GM19324 (cell line): Measurements from ENCODE around the gene RNU4-1.
"Not testable (repeated sequence)": the region's sequence is repeated elsewhere in the genome, so short reads cannot be mapped to it uniquely, and the experiment has no call there.

Source experiments
- ATAC-seq: cut with Tn5 transposase; IDR thresholded peaks from one replicate; pipeline ENCODE4 v1.9.1; 2021; ENCODE audit warnings: mild to moderate bottlenecking, moderate library complexity; ENCODE audit not compliant: unreplicated experiment, low FRiP score

Gene RNU4-1

GRCh38 chr12:120292661-120293531, at the start of gene RNU4-1:
Gene RNU4-1, minus strand, starts transcription at chr12:120293237.
- peak; percentile 35 for ATAC-seq

GRCh38 chr12:120342175-120343038, 49.4 kb upstream of the RNU4-1 start:
- ATAC-seq: no peak

GRCh38 chr12:120339256-120339655, 46.2 kb upstream of the RNU4-1 start:
- no peak for ATAC-seq

GRCh38 chr12:120337730-120338129, 44.7 kb upstream of the RNU4-1 start:
- ATAC-seq: no peak

GRCh38 chr12:120336392-120336791, 43.4 kb upstream of the RNU4-1 start:
- ATAC-seq: not testable (repeated sequence)

- ATAC-seq: not testable (repeated sequence)
Measured at GRCh38 chr12:120335447-120335846, 42.4 kb upstream of the RNU4-1 start.

- ATAC-seq: no peak
Measured at GRCh38 chr12:120332523-120332922, 39.5 kb upstream of the RNU4-1 start.

GRCh38 chr12:120332041-120332440, 39.0 kb upstream of the RNU4-1 start:
- ATAC-seq: no peak

- ATAC-seq: no peak
Measured at GRCh38 chr12:120331390-120331789, 38.4 kb upstream of the RNU4-1 start.

- no peak for ATAC-seq
Measured at GRCh38 chr12:120328228-120328627, 35.2 kb upstream of the RNU4-1 start.

GRCh38 chr12:120327593-120327992, 34.6 kb upstream of the RNU4-1 start, which contains the start of gene PLA2G1B:
Gene PLA2G1B, minus strand, starts transcription at chr12:120327779. Its CDS starts 26 bp downstream, at chr12:120327753.
- no peak for ATAC-seq

GRCh38 chr12:120324841-120325417, 31.9 kb upstream of the RNU4-1 start:
- no peak for ATAC-seq

- no peak for ATAC-seq
Measured at GRCh38 chr12:120323772-120324171, 30.7 kb upstream of the RNU4-1 start.

GRCh38 chr12:120321382-120322202, 28.6 kb upstream of the RNU4-1 start:
- ATAC-seq: no peak

- ATAC-seq: peak; percentile 100
Measured at GRCh38 chr12:120317224-120318105, 24.4 kb upstream of the RNU4-1 start.

GRCh38 chr12:120316798-120317223, 23.8 kb upstream of the RNU4-1 start:
- no peak for ATAC-seq

- ATAC-seq: no peak
Measured at GRCh38 chr12:120314220-120314619, 21.2 kb upstream of the RNU4-1 start.

- peak; percentile 97 for ATAC-seq
Measured at GRCh38 chr12:120301962-120302815, 9.2 kb upstream of the RNU4-1 start, which contains the start of gene SIRT4. Gene SIRT4, plus strand, starts transcription at chr12:120302321. Its CDS starts 1,241 bp downstream, at chr12:120303562.
